Measurements from ENCODE around the gene FAM227B.

GRCh38 chr15:49530092-49530491 lies 90.5 kb downstream of the FAM227B start:
- TF ChIP-seq CTCF (IDR thresholded peaks at IDR 0.05) (no peak), POLR2A (IDR thresholded peaks at IDR 0.05) (no peak)
